Ishikawa (cell line): ENCODE data around the gene MYBPC1.

ENCODE experiments used
- CEBPB ChIP-seq: IDR thresholded peaks from 2 replicates; pipeline ENCODE4 v1.6.1; 2012
- CREB1 ChIP-seq: IDR thresholded peaks from 2 replicates; pipeline ENCODE4 v1.6.1; 2012; ENCODE audit warnings: low read depth
- EGR1 ChIP-seq: IDR thresholded peaks from 2 replicates; pipeline ENCODE4 v1.6.1; 2012
- EP300 ChIP-seq: IDR thresholded peaks from 2 replicates; pipeline ENCODE4 v1.6.1; 2012; ENCODE audit warnings: borderline replicate concordance
- FOXM1 ChIP-seq: IDR thresholded peaks from 2 replicates; pipeline ENCODE4 v1.6.1; 2012; ENCODE audit warnings: low read depth, borderline replicate concordance
- NFIC ChIP-seq: IDR thresholded peaks from 2 replicates; pipeline ENCODE4 v1.6.1; 2012
- RAD21 ChIP-seq: IDR thresholded peaks from 2 replicates; pipeline ENCODE4 v1.6.1; 2012; ENCODE audit warnings: low read depth
- TAF1 ChIP-seq: IDR thresholded peaks from 2 replicates; pipeline ENCODE4 v1.6.1; 2012; ENCODE audit warnings: low read depth, mild to moderate bottlenecking
- TCF12 ChIP-seq: IDR thresholded peaks from 2 replicates; pipeline ENCODE4 v1.6.1; 2012; ENCODE audit warnings: low read depth
- TEAD4 ChIP-seq: IDR thresholded peaks from 2 replicates; pipeline ENCODE4 v1.6.1; 2012
- YY1 ChIP-seq: IDR thresholded peaks from 2 replicates; pipeline ENCODE4 v1.6.1; 2012; ENCODE audit warnings: low read depth
- ZBTB7A ChIP-seq: IDR thresholded peaks from 2 replicates; pipeline ENCODE4 v1.6.1; 2012; ENCODE audit warnings: low read depth
- TF ChIP-seq, protein P1 (sequence below): IDR thresholded peaks from 2 replicates; pipeline ENCODE4 v1.6.1; 2012; ENCODE audit warnings: low read depth, mild to moderate bottlenecking
- TF ChIP-seq, protein P2 (sequence below): IDR thresholded peaks from 2 replicates; pipeline ENCODE4 v1.6.1; 2012
- TF ChIP-seq, protein P3 (sequence below): IDR thresholded peaks from 2 replicates; pipeline ENCODE4 v1.6.1; 2012

Gene MYBPC1

DNA sequence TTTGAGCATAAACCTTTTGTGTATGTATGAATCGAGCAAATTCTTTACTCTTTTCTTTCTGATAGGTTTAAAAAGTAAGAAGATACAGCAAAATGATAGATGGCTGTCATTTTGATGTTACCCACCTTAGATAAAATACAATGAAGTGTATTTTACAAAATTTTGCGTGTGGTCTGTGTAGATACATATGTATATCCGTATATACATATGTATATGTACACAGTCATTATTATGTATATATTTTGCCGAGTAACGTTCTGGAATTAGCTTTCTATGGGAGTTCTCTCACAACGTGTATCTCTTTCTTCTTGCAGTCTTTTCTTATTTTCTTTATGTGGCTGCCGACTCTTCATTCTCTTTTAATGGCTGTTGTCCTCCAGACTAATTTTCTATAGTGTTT is 70.2 kb downstream of the MYBPC1 start:
- TF ChIP-seq, protein P1, sequence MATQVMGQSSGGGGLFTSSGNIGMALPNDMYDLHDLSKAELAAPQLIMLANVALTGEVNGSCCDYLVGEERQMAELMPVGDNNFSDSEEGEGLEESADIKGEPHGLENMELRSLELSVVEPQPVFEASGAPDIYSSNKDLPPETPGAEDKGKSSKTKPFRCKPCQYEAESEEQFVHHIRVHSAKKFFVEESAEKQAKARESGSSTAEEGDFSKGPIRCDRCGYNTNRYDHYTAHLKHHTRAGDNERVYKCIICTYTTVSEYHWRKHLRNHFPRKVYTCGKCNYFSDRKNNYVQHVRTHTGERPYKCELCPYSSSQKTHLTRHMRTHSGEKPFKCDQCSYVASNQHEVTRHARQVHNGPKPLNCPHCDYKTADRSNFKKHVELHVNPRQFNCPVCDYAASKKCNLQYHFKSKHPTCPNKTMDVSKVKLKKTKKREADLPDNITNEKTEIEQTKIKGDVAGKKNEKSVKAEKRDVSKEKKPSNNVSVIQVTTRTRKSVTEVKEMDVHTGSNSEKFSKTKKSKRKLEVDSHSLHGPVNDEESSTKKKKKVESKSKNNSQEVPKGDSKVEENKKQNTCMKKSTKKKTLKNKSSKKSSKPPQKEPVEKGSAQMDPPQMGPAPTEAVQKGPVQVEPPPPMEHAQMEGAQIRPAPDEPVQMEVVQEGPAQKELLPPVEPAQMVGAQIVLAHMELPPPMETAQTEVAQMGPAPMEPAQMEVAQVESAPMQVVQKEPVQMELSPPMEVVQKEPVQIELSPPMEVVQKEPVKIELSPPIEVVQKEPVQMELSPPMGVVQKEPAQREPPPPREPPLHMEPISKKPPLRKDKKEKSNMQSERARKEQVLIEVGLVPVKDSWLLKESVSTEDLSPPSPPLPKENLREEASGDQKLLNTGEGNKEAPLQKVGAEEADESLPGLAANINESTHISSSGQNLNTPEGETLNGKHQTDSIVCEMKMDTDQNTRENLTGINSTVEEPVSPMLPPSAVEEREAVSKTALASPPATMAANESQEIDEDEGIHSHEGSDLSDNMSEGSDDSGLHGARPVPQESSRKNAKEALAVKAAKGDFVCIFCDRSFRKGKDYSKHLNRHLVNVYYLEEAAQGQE = no peak
- TF ChIP-seq YY1 = no peak

DNA sequence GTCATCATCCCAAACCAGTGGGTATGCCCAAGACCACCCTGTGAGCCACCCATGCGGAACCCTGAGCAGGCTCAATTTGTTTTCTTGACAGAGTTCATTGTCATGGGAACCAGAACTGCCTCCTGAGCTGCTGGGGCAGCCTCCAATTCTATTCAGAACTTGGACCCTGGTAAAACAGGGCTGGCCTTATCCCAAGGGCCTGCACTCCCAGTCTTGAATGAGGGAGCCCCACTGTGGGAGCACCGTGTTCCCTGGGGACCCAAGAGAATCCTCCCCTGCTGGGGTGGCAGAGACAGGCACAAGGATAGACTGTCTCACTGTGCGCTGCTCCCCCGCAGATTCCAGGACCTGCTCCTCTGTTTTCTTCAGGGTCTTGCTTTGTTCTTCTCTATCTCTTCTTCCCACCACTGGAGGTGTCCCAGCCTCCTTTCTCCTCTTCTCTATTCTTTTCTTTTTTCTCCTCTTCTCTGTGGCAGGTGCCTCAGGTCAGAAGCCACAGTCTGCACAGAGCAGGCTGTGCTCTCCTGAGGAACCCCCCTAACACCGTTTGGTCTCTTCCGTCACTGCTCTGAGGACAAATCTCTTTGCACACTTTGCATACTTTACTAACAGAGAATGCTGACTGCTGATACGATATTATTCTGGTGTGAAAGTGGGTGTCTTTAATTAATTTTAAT is 71.4 kb downstream of the MYBPC1 start:
- no peak for TF ChIP-seq TCF12
- no peak for TF ChIP-seq CEBPB
- no peak for TF ChIP-seq YY1
- no peak for TF ChIP-seq EGR1
- TF ChIP-seq, protein P2, sequence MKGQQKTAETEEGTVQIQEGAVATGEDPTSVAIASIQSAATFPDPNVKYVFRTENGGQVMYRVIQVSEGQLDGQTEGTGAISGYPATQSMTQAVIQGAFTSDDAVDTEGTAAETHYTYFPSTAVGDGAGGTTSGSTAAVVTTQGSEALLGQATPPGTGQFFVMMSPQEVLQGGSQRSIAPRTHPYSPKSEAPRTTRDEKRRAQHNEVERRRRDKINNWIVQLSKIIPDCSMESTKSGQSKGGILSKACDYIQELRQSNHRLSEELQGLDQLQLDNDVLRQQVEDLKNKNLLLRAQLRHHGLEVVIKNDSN = no peak
- TF ChIP-seq NFIC = no peak
- TF ChIP-seq ZBTB7A = no peak

DNA sequence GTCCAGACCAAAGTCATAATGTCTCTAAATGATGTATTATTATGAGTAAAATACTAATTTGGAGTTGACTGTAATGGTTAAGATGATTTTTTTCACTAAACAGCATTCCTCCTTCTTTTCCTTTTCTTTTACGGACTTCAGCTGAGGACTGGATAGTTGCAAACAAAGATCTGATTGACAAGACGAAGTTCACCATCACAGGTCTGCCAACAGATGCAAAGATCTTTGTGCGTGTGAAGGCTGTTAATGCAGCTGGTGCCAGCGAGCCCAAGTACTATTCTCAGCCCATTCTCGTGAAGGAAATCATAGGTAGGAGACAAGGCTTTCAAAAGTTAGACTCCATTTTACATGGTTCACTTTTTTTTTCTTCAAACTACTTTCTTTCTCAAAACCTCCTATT is 72.8 kb downstream of the MYBPC1 start:
- no peak for TF ChIP-seq ZBTB7A
- TF ChIP-seq CREB1 = no peak
- TF ChIP-seq FOXM1 = no peak
- TF ChIP-seq, protein P2 = no peak
- no peak for TF ChIP-seq EGR1
- TF ChIP-seq, protein P1 = no peak
- no peak for TF ChIP-seq YY1
- TF ChIP-seq CEBPB = no peak
- TF ChIP-seq, protein P3, sequence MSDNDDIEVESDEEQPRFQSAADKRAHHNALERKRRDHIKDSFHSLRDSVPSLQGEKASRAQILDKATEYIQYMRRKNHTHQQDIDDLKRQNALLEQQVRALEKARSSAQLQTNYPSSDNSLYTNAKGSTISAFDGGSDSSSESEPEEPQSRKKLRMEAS = no peak
- no peak for TF ChIP-seq NFIC
- no peak for TF ChIP-seq TAF1
- no peak for TF ChIP-seq EP300
- TF ChIP-seq RAD21 = no peak
- TF ChIP-seq TCF12 = no peak
- no peak for TF ChIP-seq TEAD4

DNA sequence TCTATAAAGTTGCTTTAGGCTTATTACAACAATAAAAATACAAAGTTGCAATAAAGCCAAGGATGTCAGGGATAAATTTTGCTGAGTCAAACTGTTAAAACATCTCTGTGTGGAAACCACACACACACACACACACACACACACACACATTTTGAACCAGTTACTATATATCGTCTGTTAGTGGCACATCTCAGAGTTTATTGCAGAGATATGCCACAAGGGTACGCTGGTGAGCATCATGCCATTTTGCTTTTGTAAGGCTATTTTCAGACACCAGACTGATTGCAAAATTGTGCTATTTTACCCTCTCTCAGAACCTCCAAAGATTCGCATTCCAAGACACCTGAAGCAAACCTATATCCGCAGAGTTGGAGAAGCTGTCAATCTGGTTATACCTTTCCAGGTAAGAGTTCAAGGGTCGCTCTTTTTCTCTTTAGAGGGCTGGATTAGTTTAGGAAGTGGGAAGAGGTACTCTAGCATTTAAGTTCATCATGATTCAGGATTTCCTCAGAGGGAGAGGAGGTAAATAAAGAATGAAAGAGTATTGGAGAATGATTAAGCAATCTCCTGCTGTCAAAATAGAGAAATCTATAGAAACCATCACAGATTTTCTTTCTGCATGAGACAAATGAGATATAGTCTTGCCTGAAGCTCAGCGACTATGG is 75.4 kb downstream of the MYBPC1 start:
- TF ChIP-seq, protein P2 = no peak
- TF ChIP-seq CEBPB (peak; percentile 5; the same call in 1 of the 2 replicates), EGR1 (no peak), YY1 (no peak), CREB1 (no peak), ZBTB7A (no peak), TEAD4 (no peak), EP300 (no peak), RAD21 (peak; percentile 37; the same call in 1 of the 2 replicates), FOXM1 (no peak), NFIC (no peak), TAF1 (no peak), TCF12 (no peak)
- TF ChIP-seq, protein P1 = no peak
- TF ChIP-seq, protein P3 = no peak
